Measurements from ENCODE around the gene SCARB1.
A peak's percentile ranks its signal among the peaks of the same experiment; 100 is the strongest.

- TF ChIP-seq, protein P1, sequence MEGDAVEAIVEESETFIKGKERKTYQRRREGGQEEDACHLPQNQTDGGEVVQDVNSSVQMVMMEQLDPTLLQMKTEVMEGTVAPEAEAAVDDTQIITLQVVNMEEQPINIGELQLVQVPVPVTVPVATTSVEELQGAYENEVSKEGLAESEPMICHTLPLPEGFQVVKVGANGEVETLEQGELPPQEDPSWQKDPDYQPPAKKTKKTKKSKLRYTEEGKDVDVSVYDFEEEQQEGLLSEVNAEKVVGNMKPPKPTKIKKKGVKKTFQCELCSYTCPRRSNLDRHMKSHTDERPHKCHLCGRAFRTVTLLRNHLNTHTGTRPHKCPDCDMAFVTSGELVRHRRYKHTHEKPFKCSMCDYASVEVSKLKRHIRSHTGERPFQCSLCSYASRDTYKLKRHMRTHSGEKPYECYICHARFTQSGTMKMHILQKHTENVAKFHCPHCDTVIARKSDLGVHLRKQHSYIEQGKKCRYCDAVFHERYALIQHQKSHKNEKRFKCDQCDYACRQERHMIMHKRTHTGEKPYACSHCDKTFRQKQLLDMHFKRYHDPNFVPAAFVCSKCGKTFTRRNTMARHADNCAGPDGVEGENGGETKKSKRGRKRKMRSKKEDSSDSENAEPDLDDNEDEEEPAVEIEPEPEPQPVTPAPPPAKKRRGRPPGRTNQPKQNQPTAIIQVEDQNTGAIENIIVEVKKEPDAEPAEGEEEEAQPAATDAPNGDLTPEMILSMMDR (IDR thresholded peaks at IDR 0.05): peak; percentile 94 to 97 (median 97)
- no peak for TF ChIP-seq POLR2AphosphoS5 (IDR thresholded peaks at IDR 0.05)
Observed at GRCh38 chr12:124771462-124772288, 92.0 kb downstream of the SCARB1 start.
